Esophagus (tissue), 2 donors: ENCODE results near the gene PDE1C. TPM values are rescaled to one million over a fixed set of nuclear protein-coding genes. Genes with fewer than 3 reads are reported as not detected.
A peak's percentile ranks its signal among the peaks of the same experiment; 100 is the strongest.

Experiments
- H3K27ac ChIP-seq, 2 donors: one replicate each; pipeline ENCODE4 v1.5.1; 2013; ENCODE audit warnings: low read depth in 2 of 2, mild to moderate bottlenecking in 2 of 2, inconsistent platforms in 1 of 2, low read length in 1 of 2, moderate library complexity in 1 of 2
- H3K27me3 ChIP-seq, 2 donors: one replicate each; pipeline ENCODE4 v1.6.1; 2013; ENCODE audit warnings: low read length in 2 of 2, control low read depth in 1 of 2, mild to moderate bottlenecking in 1 of 2; ENCODE audit not compliant: insufficient read depth in 2 of 2, control insufficient read depth in 1 of 2
- H3K36me3 ChIP-seq, 2 donors: one replicate each; pipeline ENCODE4 v1.6.1; 2013; ENCODE audit warnings: low read length in 1 of 2; ENCODE audit not compliant: control insufficient read depth in 2 of 2, insufficient read depth in 2 of 2
- H3K4me1 ChIP-seq, 2 donors: one replicate each; pipeline ENCODE4 v1.6.1; 2013; ENCODE audit warnings: low read length in 1 of 2; ENCODE audit not compliant: control insufficient read depth in 2 of 2, insufficient read depth in 2 of 2
- H3K4me3 ChIP-seq, 2 donors: one replicate each; pipeline ENCODE4 v1.5.1; 2013; ENCODE audit warnings: low read length in 2 of 2, mild to moderate bottlenecking in 2 of 2, low read depth in 1 of 2, moderate library complexity in 1 of 2
- H3K9me3 ChIP-seq, 2 donors: one replicate each; pipeline ENCODE4 v1.6.1; 2013; ENCODE audit warnings: mild to moderate bottlenecking in 2 of 2, low read depth in 1 of 2, low read length in 1 of 2, moderate library complexity in 1 of 2; ENCODE audit not compliant: control insufficient read depth in 2 of 2, insufficient read depth in 1 of 2
- WGBS, 2 donors: extraction: QIAGEN DNeasy Blood & Tissue Kit; methylation state at CpG; one replicate each; pipeline ENCODE4 v1.1.7; 2013; 5-methylcytosine and 5-hydroxymethylcytosine counted together
- polyA plus RNA-seq, 2 donors: library from polyadenylated mRNA; stranded (reverse); fragments of 200-250 nt; gene quantifications; one replicate each; pipeline ENCODE4 v1.2.3, GENCODE V29; 2013
- donor health status: healthy with polysubstance abuse.
- donor health status: Bipolar disorder and iron deficiency.

Gene PDE1C
- polyA plus RNA-seq, 2 donors: 1.9 to 2.2 TPM

DNA sequence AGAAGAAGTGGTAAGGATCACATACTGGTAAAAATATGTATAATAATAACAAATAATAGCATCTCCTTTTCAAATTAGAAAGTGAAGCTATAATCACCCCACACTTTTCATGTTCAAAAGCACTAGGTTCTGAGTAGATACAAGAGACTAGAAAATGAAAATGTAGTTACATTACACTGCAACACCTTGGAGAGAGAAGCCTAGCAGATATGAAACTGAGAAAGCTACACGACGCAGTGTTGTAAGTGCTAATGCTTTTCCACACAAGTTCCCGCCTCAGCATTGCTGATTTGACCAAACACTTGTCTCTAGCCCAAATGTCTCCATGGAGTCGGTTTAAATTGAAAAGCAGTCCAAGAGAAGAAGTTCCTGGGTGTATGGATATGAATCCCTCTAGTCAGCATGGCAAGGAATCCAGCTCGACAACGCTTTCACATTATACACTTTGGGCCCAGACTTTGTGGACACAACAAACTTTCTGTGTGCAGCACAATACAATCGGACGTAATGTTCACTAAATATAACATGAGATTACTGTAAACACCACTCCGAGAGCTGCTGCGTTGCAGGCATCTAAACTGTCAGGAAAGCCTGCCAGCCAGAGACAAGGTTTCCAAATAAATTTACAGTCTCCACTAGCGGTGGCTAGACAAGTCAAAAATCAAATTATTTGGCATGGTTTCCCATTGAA lies 1.7 kb downstream of the PDE1C start:
- Histone ChIP-seq H3K36me3 (no peaks in the 10 kb centered on the region), H3K27me3 (no peaks in the 10 kb centered on the region), H3K4me3 (no peak overlapping the region), H3K9me3 (no peaks in the 10 kb centered on the region), H3K27ac (no peak overlapping the region), H3K4me1 (peaks cover 0 to 8% of the 10 kb centered on the region in 2 donors)
- 62 to 65% methylated on average over 11 of the region's 11 CpGs for WGBS, 2 donors

DNA sequence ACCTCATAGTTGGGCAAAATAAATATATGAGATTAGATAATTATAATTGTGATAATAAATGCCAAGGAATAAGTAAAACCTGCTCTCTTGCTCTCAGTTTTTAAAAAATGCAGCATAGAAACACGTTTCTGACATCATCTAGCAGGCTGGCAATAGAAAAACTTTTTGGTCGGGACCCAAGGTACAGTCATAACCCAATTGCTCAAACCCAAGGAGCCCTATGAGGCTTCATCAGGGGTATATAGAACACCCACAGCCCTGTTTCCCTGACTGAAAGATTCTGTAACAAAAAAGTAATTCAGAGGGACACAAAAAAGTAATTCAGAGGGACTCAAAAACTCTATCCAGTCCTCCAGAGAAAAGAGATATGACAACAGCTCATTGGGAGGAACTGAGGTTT lies 3.8 kb downstream of the PDE1C start:
- WGBS, 2 donors: 51 to 69% methylated on average over 2 of the region's 2 CpGs

DNA sequence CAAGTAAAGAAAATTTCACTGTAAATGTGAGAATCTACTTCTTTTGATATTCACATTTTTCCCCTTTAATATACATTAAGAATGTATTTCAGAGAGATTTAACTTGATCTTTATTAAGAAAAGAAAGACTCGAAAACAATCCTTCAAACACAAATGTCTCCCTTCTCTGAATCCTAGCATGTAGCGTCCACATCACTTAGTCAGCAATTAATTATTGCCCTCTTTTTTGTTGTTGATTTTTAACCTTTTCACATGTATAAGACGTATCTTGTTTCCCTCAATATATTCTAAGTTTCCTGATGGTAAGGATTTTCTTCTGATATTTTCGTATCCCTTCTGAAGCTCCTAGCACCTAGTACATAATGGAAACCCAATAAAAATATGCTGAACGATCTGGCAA lies 6.6 kb downstream of the PDE1C start:
- H3K27ac ChIP-seq: no peak overlapping the region
- H3K27me3 ChIP-seq: no peaks in the 10 kb centered on the region
- WGBS, 2 donors: 91 to 92% methylated on average over 5 of the region's 5 CpGs
- H3K4me1 ChIP-seq: no peaks in the 10 kb centered on the region
- no peak overlapping the region for H3K4me3 ChIP-seq
- no peaks in the 10 kb centered on the region for H3K36me3 ChIP-seq
- H3K9me3 ChIP-seq: no peaks in the 10 kb centered on the region

More for the DNA sequence above, 3.8 kb downstream of the PDE1C start:
- H3K9me3 ChIP-seq: no peaks in the 10 kb centered on the region
- no peak overlapping the region for H3K4me3 ChIP-seq
- no peaks in the 10 kb centered on the region for H3K36me3 ChIP-seq
- H3K27me3 ChIP-seq: no peaks in the 10 kb centered on the region
- peaks cover 0 to 8% of the 10 kb centered on the region in 2 donors for H3K4me1 ChIP-seq
- no peak overlapping the region for H3K27ac ChIP-seq

DNA sequence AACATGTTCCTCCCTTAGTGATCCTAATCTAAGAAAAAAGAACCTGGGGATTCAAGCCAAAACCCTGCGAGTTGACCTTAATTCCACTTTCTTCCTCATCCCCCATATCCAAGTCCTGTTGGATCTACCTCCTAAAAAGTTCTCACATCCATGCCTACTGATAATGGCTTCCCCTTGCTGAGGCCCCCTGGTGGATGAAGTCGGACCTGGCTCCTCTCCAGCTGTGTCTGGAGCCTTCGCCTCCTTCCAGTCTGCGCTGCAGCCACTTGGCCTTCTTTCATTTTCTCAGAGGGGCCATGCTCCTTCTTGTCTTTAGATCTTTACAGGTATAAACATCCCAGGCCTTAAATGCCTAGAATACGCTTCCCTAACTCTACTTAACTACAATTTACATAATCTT lies 8.1 kb downstream of the PDE1C start:
- Histone ChIP-seq H3K36me3 (no peaks in the 10 kb centered on the region), H3K4me1 (no peaks in the 10 kb centered on the region), H3K27me3 (no peaks in the 10 kb centered on the region), H3K4me3 (peak overlapping the region in 1 of 2 donors; percentile 19), H3K27ac (no peak overlapping the region), H3K9me3 (no peaks in the 10 kb centered on the region)
- WGBS, 2 donors: 48 to 58% methylated on average over 5 of the region's 5 CpGs

DNA sequence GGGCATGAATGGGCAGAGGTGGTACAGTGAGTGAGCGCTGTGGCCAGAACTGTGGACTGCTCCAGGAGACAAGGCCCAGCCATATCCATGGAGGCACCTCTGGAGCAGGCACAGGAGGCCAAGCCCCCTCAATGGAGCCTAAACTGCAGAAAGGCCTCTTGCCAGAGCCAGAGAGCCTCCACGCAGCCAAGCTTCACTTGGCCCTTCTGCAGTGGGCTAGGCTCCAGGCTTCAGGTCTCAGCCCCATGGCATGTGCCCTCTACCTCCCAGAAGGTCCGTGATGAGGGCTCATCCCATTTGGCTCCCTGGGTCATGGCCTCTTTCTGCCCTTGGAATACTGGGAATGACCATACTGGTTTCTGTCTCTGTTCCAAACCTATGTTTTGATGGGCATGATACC lies 8.9 kb downstream of the PDE1C start:
- WGBS, 2 donors: 77 to 86% methylated on average over 3 of the region's 3 CpGs
- Histone ChIP-seq H3K9me3 (no peaks in the 10 kb centered on the region), H3K36me3 (no peaks in the 10 kb centered on the region), H3K27me3 (no peaks in the 10 kb centered on the region), H3K4me3 (no peak overlapping the region), H3K27ac (no peak overlapping the region), H3K4me1 (no peaks in the 10 kb centered on the region)

DNA sequence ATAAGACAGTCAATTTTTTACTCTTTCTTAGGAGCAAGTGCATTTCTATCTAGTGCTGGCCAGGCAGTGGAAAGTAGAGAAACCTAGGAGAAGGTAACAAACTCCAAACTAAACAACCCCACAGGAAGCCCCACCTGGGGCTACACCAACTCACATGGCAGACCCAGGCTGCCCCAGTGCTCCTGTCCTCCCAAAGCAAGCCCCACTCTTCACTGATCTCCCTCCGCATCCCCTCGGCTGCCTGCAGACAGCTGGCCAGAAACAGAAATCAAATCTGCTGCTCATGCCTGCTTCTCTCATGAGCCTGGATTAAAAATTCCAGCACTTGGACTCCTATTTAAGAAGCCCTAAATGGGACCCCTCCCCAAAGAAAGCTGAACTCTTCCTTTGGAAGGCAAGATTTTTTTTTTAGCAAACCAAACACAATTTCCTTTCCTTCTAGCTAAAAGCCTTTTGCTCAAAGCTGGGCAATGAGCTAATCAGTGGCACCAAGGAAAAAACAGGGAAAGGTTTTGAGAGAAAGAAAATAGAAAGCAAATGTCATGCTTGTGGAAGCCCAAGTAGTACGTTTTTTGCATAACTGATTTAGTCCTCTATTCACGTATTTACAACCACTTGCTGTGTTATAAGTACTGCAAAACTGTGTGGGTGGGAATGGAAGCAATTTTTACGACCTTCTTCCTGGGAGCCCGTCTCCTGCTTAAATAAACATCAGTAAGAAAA lies 10.8 kb downstream of the PDE1C start:
- no peak overlapping the region for H3K4me3 ChIP-seq
- WGBS, 2 donors: 37 to 40% methylated on average over 6 of the region's 6 CpGs
- no peaks in the 10 kb centered on the region for H3K9me3 ChIP-seq
- H3K36me3 ChIP-seq: no peaks in the 10 kb centered on the region
- H3K4me1 ChIP-seq: no peaks in the 10 kb centered on the region
- H3K27ac ChIP-seq: no peak overlapping the region
- H3K27me3 ChIP-seq: no peaks in the 10 kb centered on the region

DNA sequence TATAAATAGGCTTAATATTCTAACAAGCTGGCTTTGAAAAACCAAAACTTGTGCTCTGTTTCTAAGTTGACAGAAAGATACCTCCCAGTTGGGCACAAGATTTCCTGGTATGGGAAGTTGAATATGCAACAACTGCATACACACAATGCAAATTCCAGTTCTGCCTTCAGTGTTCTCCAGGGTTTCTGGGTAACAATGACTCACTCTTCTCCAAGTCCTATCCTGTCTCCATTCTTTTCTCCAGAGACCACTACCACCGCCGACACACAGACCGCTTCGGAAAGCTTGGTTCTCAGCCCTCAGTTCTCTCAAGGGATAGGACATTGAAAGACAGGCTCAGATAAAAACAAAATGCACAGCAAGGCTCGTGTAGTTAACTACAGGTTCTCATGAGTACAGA lies 12.2 kb downstream of the PDE1C start:
- 71 to 73% methylated on average over 5 of the region's 5 CpGs for WGBS, 2 donors
- Histone ChIP-seq H3K4me1 (no peaks in the 10 kb centered on the region), H3K9me3 (no peaks in the 10 kb centered on the region), H3K27ac (no peak overlapping the region), H3K27me3 (no peaks in the 10 kb centered on the region), H3K4me3 (no peak overlapping the region), H3K36me3 (no peaks in the 10 kb centered on the region)

DNA sequence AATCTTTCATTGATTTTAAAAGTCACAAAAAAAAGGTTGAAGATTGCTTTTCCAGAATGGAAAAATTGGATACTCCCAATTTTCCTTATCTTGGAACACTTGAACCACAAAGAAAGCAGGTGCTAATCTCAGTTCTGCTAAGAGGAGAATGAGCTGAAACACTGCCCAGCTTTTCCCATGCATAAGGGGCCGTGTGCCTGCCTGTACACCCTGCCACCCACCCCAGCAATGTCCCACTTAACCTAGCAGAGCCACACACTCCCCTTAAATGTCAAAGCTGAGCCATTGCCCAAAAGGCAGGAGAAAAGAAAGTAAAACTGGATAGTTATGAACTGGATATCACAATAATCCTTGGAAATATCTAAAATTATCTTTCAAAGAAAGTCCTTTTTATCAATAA lies 13.4 kb downstream of the PDE1C start:
- H3K27me3 ChIP-seq: no peaks in the 10 kb centered on the region
- no peaks in the 10 kb centered on the region for H3K4me1 ChIP-seq
- H3K27ac ChIP-seq: no peak overlapping the region
- no peaks in the 10 kb centered on the region for H3K36me3 ChIP-seq
- WGBS, 2 donors: 41 to 51% methylated on average over 1 of the region's 1 CpG
- H3K4me3 ChIP-seq: no peak overlapping the region
- no peaks in the 10 kb centered on the region for H3K9me3 ChIP-seq

DNA sequence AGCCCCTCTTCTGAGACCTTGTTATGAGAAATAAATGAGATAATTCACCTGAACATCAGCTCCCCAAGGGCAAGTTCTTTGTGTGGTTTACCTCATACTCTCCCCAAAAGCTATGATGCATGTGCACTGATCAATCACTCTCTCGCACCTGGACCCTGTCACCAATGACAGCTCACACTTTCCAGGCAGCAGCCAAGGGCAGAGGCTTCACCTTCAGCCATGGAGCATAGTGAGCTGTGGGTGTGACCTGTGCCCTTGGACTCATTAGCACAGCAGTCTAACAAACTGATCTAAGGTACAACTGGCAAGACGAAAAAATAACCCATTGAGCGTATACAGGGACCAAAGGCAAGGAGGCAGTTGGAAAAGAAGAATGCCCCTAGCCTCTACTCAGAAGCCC lies 17.0 kb downstream of the PDE1C start:
- H3K27ac ChIP-seq: no peak overlapping the region
- H3K4me3 ChIP-seq: no peak overlapping the region

DNA sequence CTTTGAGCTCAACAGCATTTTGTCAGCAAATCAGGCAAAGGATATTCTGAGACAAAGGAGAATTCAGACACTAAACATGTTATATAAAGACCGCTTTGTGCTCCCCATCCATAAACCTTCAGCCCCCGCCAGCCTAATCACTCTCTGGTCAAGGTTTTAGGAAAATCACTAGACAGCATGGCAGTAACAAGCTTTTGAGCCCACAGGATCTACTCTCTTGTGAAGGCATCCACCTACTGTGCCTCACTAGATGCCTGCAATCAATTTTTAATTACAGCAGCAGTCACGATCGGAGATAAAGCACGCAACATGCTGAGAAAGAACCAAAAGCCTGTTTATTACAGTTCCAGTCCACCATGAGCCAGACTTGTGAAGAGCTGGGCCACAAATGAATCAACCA lies 19.1 kb downstream of the PDE1C start:
- Histone ChIP-seq H3K9me3 (no peaks in the 10 kb centered on the region), H3K27me3 (no peaks in the 10 kb centered on the region), H3K36me3 (no peaks in the 10 kb centered on the region), H3K27ac (no peak overlapping the region), H3K4me1 (no peaks in the 10 kb centered on the region), H3K4me3 (no peak overlapping the region)
- WGBS, 2 donors: 89 to 92% methylated on average over 5 of the region's 5 CpGs

More for the DNA sequence above, 17.0 kb downstream of the PDE1C start:
- WGBS, 2 donors: 88 to 95% methylated on average over 3 of the region's 3 CpGs
- no peaks in the 10 kb centered on the region for H3K36me3 ChIP-seq
- H3K9me3 ChIP-seq: no peaks in the 10 kb centered on the region
- no peaks in the 10 kb centered on the region for H3K27me3 ChIP-seq
- no peaks in the 10 kb centered on the region for H3K4me1 ChIP-seq
